ENCODE data around the gene SCG3. TPM values are rescaled to one million over a fixed set of nuclear protein-coding genes. Genes with fewer than 3 reads are reported as not detected.

Gene SCG3
- polyA plus RNA-seq, 1 donor (not counting 4 experiments of a cell fraction or from before 2014, with no cell fraction given) = not detected

DNA sequence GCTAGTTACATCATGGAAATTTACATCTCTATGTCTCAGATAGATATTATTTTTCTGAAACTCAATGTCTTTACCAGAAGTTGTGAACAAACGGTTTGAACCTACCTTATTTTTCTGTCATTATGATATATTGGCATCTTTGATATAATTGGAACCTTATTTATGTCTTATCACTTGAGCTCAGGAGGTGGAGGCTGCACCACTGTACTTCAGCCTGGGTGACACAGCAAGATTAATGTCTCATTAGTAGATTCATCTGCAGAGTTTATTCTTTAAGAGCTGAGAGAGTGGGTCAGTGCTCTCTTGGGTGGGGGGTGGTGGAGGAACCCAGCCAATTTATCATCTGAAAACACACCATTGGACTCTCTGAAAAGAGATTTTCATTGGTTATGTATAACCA lies 21.4 kb downstream of the SCG3 start:
- TF ChIP-seq CTCF (optimal IDR thresholded peaks at IDR 0.05 in 1 of 3, IDR thresholded peaks at IDR 0.05 in 1 of 3, conservative IDR thresholded peaks at IDR 0.05 in 1 of 3; ENCODE audit: extremely low read depth in 1 of 3, insufficient read depth in 2 of 3, low read length in 3 of 3) = no peak
- no peak for TF ChIP-seq EZH2 (IDR thresholded peaks at IDR 0.05; ENCODE audit: low read length)
- Histone ChIP-seq H3K4me2 (ENCODE audit: control insufficient read depth, extremely low read depth, insufficient read depth, low read depth, low read length) (no peak overlapping the region), H3K9ac (ENCODE audit: control insufficient read depth, extremely low read depth, insufficient read depth, low read length) (no peak overlapping the region), H4K20me1 (ENCODE audit: control insufficient read depth, extremely low read depth, insufficient read depth, low read length) (no peaks in the 10 kb centered on the region), H3K9me1 (ENCODE audit: control insufficient read depth, extremely low read depth, insufficient read depth, low read length) (no peaks in the 10 kb centered on the region), H3K36me3 (ENCODE audit: control insufficient read depth in 2 of 2, extremely low read depth in 1 of 2, insufficient read depth in 2 of 2, low read length in 2 of 2) (no peaks in the 10 kb centered on the region), H3K27me3 (ENCODE audit: control insufficient read depth, extremely low read depth, insufficient read depth, low read length) (peaks cover 12% of the 10 kb centered on the region), H3K79me2 (ENCODE audit: control insufficient read depth, insufficient read depth, low read length) (no peaks in the 10 kb centered on the region), H2AFZ (ENCODE audit: control insufficient read depth, low read length) (no peak overlapping the region), H3K4me3 (ENCODE audit: control insufficient read depth in 2 of 3, extremely low read depth in 1 of 3, insufficient read depth in 2 of 3, low read depth in 1 of 3, low read length in 3 of 3) (no peak overlapping the region), H3K9me3 (ENCODE audit: control insufficient read depth, low read depth, low read length) (no peaks in the 10 kb centered on the region), H3K4me1 (ENCODE audit: control insufficient read depth, extremely low read depth, insufficient read depth, low read length) (no peaks in the 10 kb centered on the region), H3K27ac (ENCODE audit: control insufficient read depth, insufficient read depth, low read length) (no peak overlapping the region)
- dilution Hi-C loops (cut with MboI; ENCODE audit: extremely low pct_ligation_motif_present, low sequenced_read_pairs) = no loop called here
- DNase-seq (ENCODE audit: low read depth, low spot score) = no peak
- no peak for FAIRE-seq

GRCh38 chr15:51706291-51706690 lies 25.0 kb downstream of the SCG3 start:
- TF ChIP-seq EZH2 (IDR thresholded peaks at IDR 0.05; ENCODE audit: low read length) (no peak), CTCF (optimal IDR thresholded peaks at IDR 0.05 in 1 of 3, IDR thresholded peaks at IDR 0.05 in 1 of 3, conservative IDR thresholded peaks at IDR 0.05 in 1 of 3; ENCODE audit: extremely low read depth in 1 of 3, insufficient read depth in 2 of 3, low read length in 3 of 3) (no peak)
- peaks cover 5% of the 10 kb centered on the region for H3K27me3 ChIP-seq (ENCODE audit: control insufficient read depth, extremely low read depth, insufficient read depth, low read length)
- no peaks in the 10 kb centered on the region for H4K20me1 ChIP-seq (ENCODE audit: control insufficient read depth, extremely low read depth, insufficient read depth, low read length)
- H3K4me1 ChIP-seq (ENCODE audit: control insufficient read depth, extremely low read depth, insufficient read depth, low read length) = no peaks in the 10 kb centered on the region
- no peak for FAIRE-seq
- no peak for DNase-seq (ENCODE audit: low read depth, low spot score)
- H3K9me3 ChIP-seq (ENCODE audit: control insufficient read depth, low read depth, low read length) = no peaks in the 10 kb centered on the region
- H3K79me2 ChIP-seq (ENCODE audit: control insufficient read depth, insufficient read depth, low read length) = no peaks in the 10 kb centered on the region
- H2AFZ ChIP-seq (ENCODE audit: control insufficient read depth, low read length) = no peak overlapping the region
- H3K4me2 ChIP-seq (ENCODE audit: control insufficient read depth, extremely low read depth, insufficient read depth, low read depth, low read length) = no peak overlapping the region
- dilution Hi-C loops (cut with MboI; ENCODE audit: extremely low pct_ligation_motif_present, low sequenced_read_pairs) = no loop called here
- H3K27ac ChIP-seq (ENCODE audit: control insufficient read depth, insufficient read depth, low read length) = no peak overlapping the region
- H3K9ac ChIP-seq (ENCODE audit: control insufficient read depth, extremely low read depth, insufficient read depth, low read length) = no peak overlapping the region
- H3K9me1 ChIP-seq (ENCODE audit: control insufficient read depth, extremely low read depth, insufficient read depth, low read length) = no peaks in the 10 kb centered on the region
- no peak overlapping the region for H3K4me3 ChIP-seq (ENCODE audit: control insufficient read depth in 2 of 3, extremely low read depth in 1 of 3, insufficient read depth in 2 of 3, low read depth in 1 of 3, low read length in 3 of 3)
- H3K36me3 ChIP-seq (ENCODE audit: control insufficient read depth in 2 of 2, extremely low read depth in 1 of 2, insufficient read depth in 2 of 2, low read length in 2 of 2) = no peaks in the 10 kb centered on the region
